ENCODE data around the gene RAB11FIP2. TPM values are rescaled to one million over a fixed set of nuclear protein-coding genes. Genes with fewer than 3 reads are reported as not detected.

Gene RAB11FIP2
- total RNA-seq, 3 donors from 2014 or later, result 26.5 to 36.4 (median 26.7) TPM

- H3K4me3 ChIP-seq, result no peak overlapping the region
- intact Hi-C loops (cut with DNase I; ENCODE audit: low total_unique reads), result no loop called here
- H3K36me3 ChIP-seq, result no peaks in the 10 kb centered on the region
- no peaks in the 10 kb centered on the region for H3K9me3 ChIP-seq
- H3K27ac ChIP-seq, result no peak overlapping the region
- no peaks in the 10 kb centered on the region for H3K27me3 ChIP-seq
- DNase-seq (ENCODE audit: low spot score in 2 of 2), result no peak
- TF ChIP-seq POLR2AphosphoS5 (IDR thresholded peaks at IDR 0.05) (no peak), POLR2A (IDR thresholded peaks at IDR 0.05) (no peak), CTCF (IDR thresholded peaks at IDR 0.05) (no peak)
- no peaks in the 10 kb centered on the region for H3K4me1 ChIP-seq
These were observed 19.3 kb downstream of the RAB11FIP2 start for GRCh38 chr10:118027397-118027796.

GRCh38 chr10:118026936-118027335 lies 19.8 kb downstream of the RAB11FIP2 start:
- no peaks in the 10 kb centered on the region for H3K9me3 ChIP-seq
- H3K27ac ChIP-seq, result no peak overlapping the region
- no peaks in the 10 kb centered on the region for H3K36me3 ChIP-seq
- no peaks in the 10 kb centered on the region for H3K27me3 ChIP-seq
- intact Hi-C loops (cut with DNase I; ENCODE audit: low total_unique reads), result no loop called here
- no peaks in the 10 kb centered on the region for H3K4me1 ChIP-seq
- TF ChIP-seq CTCF (IDR thresholded peaks at IDR 0.05), result no peak
- no peak for TF ChIP-seq POLR2A (IDR thresholded peaks at IDR 0.05)
- TF ChIP-seq POLR2AphosphoS5 (IDR thresholded peaks at IDR 0.05), result no peak
- no peak overlapping the region for H3K4me3 ChIP-seq
- no peak for DNase-seq (ENCODE audit: low spot score in 2 of 2)

GRCh38 chr10:118020365-118020764 lies 26.4 kb downstream of the RAB11FIP2 start:
- intact Hi-C loops (cut with DNase I; ENCODE audit: low total_unique reads), result no loop called here
- TF ChIP-seq POLR2AphosphoS5 (IDR thresholded peaks at IDR 0.05), result no peak
- Histone ChIP-seq H3K36me3 (no peaks in the 10 kb centered on the region), H3K9me3 (no peaks in the 10 kb centered on the region), H3K4me3 (no peak overlapping the region), H3K27me3 (no peaks in the 10 kb centered on the region), H3K27ac (no peak overlapping the region), H3K4me1 (no peaks in the 10 kb centered on the region)
- DNase-seq (ENCODE audit: low spot score in 2 of 2), result no peak

GRCh38 chr10:118017850-118018249 lies 28.9 kb downstream of the RAB11FIP2 start:
- no peaks in the 10 kb centered on the region for H3K36me3 ChIP-seq
- H3K27me3 ChIP-seq, result no peaks in the 10 kb centered on the region
- no peak for DNase-seq (ENCODE audit: low spot score in 2 of 2)
- H3K27ac ChIP-seq, result no peak overlapping the region
- no peak for TF ChIP-seq CTCF (IDR thresholded peaks at IDR 0.05)
- no peak for TF ChIP-seq POLR2AphosphoS5 (IDR thresholded peaks at IDR 0.05)
- no peak for TF ChIP-seq POLR2A (IDR thresholded peaks at IDR 0.05)
- no peak overlapping the region for H3K4me3 ChIP-seq
- H3K4me1 ChIP-seq, result no peaks in the 10 kb centered on the region
- intact Hi-C loops (cut with DNase I; ENCODE audit: low total_unique reads), result no loop called here
- no peaks in the 10 kb centered on the region for H3K9me3 ChIP-seq

GRCh38 chr10:118017071-118017740 lies 29.5 kb downstream of the RAB11FIP2 start:
- no peaks in the 10 kb centered on the region for H3K36me3 ChIP-seq
- no peak overlapping the region for H3K27ac ChIP-seq
- no peak overlapping the region for H3K4me3 ChIP-seq
- no peaks in the 10 kb centered on the region for H3K27me3 ChIP-seq
- H3K9me3 ChIP-seq, result no peaks in the 10 kb centered on the region
- H3K4me1 ChIP-seq, result no peaks in the 10 kb centered on the region
- DNase-seq (ENCODE audit: low spot score in 2 of 2), result no peak
- intact Hi-C loops (cut with DNase I; ENCODE audit: low total_unique reads), result no loop called here
- no peak for TF ChIP-seq POLR2A (IDR thresholded peaks at IDR 0.05)

- intact Hi-C loops (cut with DNase I; ENCODE audit: low total_unique reads), result no loop called here
- Histone ChIP-seq H3K27ac (no peak overlapping the region), H3K4me1 (no peaks in the 10 kb centered on the region), H3K36me3 (no peaks in the 10 kb centered on the region), H3K9me3 (no peaks in the 10 kb centered on the region), H3K4me3 (no peak overlapping the region), H3K27me3 (no peaks in the 10 kb centered on the region)
- DNase-seq (ENCODE audit: low spot score in 2 of 2), result no peak
- no peak for TF ChIP-seq CTCF (IDR thresholded peaks at IDR 0.05)
These were observed 33.7 kb downstream of the RAB11FIP2 start for GRCh38 chr10:118012952-118013525.

All from breast epithelium (tissue), 4 donors.